Measurements from ENCODE around the gene SLC66A3. TPM values are rescaled to one million over a fixed set of nuclear protein-coding genes. Genes with fewer than 3 reads are reported as not detected.

Gene SLC66A3
- total and polyA plus RNA-seq, 7 donors, result 3.9 to 6.7 (median 5.0) TPM

DNA sequence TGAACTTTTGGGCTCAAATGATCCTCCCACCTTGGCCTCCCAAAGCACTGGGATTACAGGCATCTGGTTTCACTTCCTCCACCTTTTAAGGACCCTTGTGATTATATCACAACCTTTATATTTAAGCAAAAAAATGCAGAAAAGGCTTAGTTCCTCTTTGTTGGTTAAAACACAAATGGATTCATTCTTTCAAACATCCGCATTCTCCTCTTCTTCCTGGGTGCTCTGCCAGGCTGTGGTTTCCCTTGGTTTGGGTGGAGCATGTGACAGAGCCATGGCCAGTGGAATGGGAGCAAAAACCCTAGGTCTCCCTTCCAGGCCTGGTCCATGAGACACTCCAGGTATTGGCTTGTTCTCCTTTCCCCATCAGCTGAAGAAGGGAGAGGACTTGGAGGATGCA, 9.9 kb upstream of the SLC66A3 start:
- no peaks in the 10 kb centered on the region for H3K9me3 ChIP-seq
- peaks cover 0 to 10% (median 5%) of the 10 kb centered on the region in 3 donors for H3K27me3 ChIP-seq (ENCODE audit: insufficient read depth in 3 of 3, low read length in 2 of 3)
- H3K4me1 ChIP-seq, result no peaks in the 10 kb centered on the region
- WGBS, 3 donors, result 89 to 93% (median 92%) methylated on average over 1 of the region's 1 CpG
- no peaks in the 10 kb centered on the region for H3K36me3 ChIP-seq (ENCODE audit: insufficient read depth in 1 of 2, low read depth in 1 of 2)
- TF ChIP-seq, protein P1, sequence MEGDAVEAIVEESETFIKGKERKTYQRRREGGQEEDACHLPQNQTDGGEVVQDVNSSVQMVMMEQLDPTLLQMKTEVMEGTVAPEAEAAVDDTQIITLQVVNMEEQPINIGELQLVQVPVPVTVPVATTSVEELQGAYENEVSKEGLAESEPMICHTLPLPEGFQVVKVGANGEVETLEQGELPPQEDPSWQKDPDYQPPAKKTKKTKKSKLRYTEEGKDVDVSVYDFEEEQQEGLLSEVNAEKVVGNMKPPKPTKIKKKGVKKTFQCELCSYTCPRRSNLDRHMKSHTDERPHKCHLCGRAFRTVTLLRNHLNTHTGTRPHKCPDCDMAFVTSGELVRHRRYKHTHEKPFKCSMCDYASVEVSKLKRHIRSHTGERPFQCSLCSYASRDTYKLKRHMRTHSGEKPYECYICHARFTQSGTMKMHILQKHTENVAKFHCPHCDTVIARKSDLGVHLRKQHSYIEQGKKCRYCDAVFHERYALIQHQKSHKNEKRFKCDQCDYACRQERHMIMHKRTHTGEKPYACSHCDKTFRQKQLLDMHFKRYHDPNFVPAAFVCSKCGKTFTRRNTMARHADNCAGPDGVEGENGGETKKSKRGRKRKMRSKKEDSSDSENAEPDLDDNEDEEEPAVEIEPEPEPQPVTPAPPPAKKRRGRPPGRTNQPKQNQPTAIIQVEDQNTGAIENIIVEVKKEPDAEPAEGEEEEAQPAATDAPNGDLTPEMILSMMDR (IDR thresholded peaks at IDR 0.05), result no peak
- H3K27ac ChIP-seq, result no peak overlapping the region
- no peak for ATAC-seq
- DNase-seq, result no peak
- intact Hi-C loops (cut with DNase I), result no loop called here
- no peak overlapping the region for H3K4me3 ChIP-seq

DNA sequence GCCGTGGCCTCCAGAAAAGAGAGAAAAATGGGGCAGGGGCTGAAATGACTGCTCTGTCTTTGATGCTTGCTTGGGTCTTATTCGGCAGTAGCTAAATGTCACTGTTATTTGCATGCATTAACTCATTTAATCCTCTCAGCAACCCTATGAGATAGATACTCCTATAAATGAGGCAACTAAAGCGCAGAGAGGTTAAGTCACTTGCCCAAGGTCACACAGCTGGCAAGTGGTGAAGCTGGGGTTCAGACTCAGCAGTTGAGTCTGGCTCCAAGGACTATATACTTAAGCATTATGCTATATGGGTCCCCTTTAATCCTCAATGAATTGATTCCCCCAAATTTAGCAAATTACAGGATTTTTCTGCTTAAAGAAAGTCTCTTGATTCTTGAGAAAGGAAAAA, 9.2 kb upstream of the SLC66A3 start:
- Histone ChIP-seq H3K27ac (no peak overlapping the region), H3K36me3 (ENCODE audit: insufficient read depth in 1 of 2, low read depth in 1 of 2) (no peaks in the 10 kb centered on the region)
- TF ChIP-seq, protein P1 (IDR thresholded peaks at IDR 0.05), result no peak

DNA sequence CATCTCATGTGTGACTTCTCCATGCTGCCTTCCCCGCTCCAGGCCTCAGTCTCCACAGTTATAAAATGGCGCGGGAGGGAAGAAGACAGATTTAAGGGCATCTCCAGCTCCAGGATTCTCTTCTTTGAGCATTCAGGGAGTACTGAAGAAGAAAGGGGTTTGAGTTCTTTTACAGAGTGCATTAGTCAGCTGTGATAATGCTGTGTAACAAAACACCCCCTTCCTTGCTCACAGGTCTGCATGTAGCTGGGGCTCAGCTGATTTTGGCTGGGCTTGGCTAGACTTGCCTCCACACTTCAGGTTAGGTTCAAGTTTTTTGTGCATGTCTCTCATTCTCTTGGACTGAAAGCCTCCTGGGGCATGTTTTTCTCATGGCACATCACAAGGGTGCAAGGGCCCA, 8.0 kb upstream of the SLC66A3 start:
- peaks cover 0 to 5% (median 5%) of the 10 kb centered on the region in 3 donors for H3K27me3 ChIP-seq (ENCODE audit: insufficient read depth in 3 of 3, low read length in 2 of 3)
- intact Hi-C loops (cut with DNase I), result no loop called here
- no peaks in the 10 kb centered on the region for H3K36me3 ChIP-seq (ENCODE audit: insufficient read depth in 1 of 2, low read depth in 1 of 2)
- TF ChIP-seq, protein P1 (IDR thresholded peaks at IDR 0.05), result no peak
- WGBS, 3 donors, result 30 to 32% (median 31%) methylated on average over 3 of the region's 3 CpGs
- H3K27ac ChIP-seq, result no peak overlapping the region
- DNase-seq, result no peak
- ATAC-seq, result no peak
- H3K4me1 ChIP-seq, result no peaks in the 10 kb centered on the region
- H3K9me3 ChIP-seq, result no peaks in the 10 kb centered on the region
- no peak overlapping the region for H3K4me3 ChIP-seq

More for the DNA sequence above, 9.2 kb upstream of the SLC66A3 start:
- no peak overlapping the region for H3K4me3 ChIP-seq
- peaks cover 0 to 10% (median 5%) of the 10 kb centered on the region in 3 donors for H3K27me3 ChIP-seq (ENCODE audit: insufficient read depth in 3 of 3, low read length in 2 of 3)
- DNase-seq, result no peak
- H3K4me1 ChIP-seq, result no peaks in the 10 kb centered on the region
- ATAC-seq, result no peak
- no peaks in the 10 kb centered on the region for H3K9me3 ChIP-seq
- intact Hi-C loops (cut with DNase I), result no loop called here
- WGBS, 3 donors, result 93 to 95% (median 95%) methylated on average over 3 of the region's 3 CpGs

DNA sequence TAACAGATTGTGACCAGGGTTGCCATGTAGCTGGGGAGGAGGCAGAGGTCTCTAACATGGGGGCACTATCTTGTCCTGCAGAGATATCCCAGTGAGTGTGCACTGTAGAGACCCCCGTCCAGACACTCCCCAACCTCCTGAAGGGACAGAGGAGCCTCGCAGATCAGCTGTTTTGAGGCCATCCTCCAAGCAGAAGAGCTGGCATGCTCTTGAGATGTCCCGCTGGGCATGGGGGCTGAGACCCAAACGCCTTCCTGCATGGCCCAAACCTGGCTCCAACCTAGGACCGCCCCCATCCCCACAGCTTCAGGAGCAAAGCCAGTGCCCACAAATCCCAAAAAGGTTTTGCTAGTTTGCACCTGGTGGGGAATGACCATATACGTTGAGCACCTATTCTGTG, 2.7 kb upstream of the SLC66A3 start:
- intact Hi-C loops (cut with DNase I), result no loop called here
- 90 to 92% (median 91%) methylated on average over 6 of the region's 6 CpGs for WGBS, 3 donors
- no peak overlapping the region for H3K4me3 ChIP-seq
- H3K27ac ChIP-seq, result no peak overlapping the region
- ATAC-seq (no peak), DNase-seq (no peak)
- H3K36me3 ChIP-seq (ENCODE audit: insufficient read depth in 1 of 2, low read depth in 1 of 2), result no peaks in the 10 kb centered on the region
- peaks cover 10% of the 10 kb centered on the region for H3K4me1 ChIP-seq
- TF ChIP-seq, protein P1 (IDR thresholded peaks at IDR 0.05), result no peak
- no peaks in the 10 kb centered on the region for H3K27me3 ChIP-seq (ENCODE audit: insufficient read depth in 3 of 3, low read length in 2 of 3)
- no peaks in the 10 kb centered on the region for H3K9me3 ChIP-seq
